Activated CD4-positive, alpha-beta T cell treated with anti-CD3 and anti-CD28 coated beads for 36 hours (primary cell): ENCODE results near the gene FBXW11. TPM values are rescaled to one million over a fixed set of nuclear protein-coding genes. Genes with fewer than 3 reads are reported as not detected.

Experiments
- total RNA-seq, 2 experiments: library from RNA; stranded (reverse); gene quantifications; one replicate each; pipeline ENCODE4 v1.2.3, GENCODE V29; 2021

The FBXW11 gene
- total RNA-seq, 2 experiments from 2014 or later, result 33.8 to 39.5 TPM

Other genes with a start within 250 kb of the FBXW11 start
- not detected for gene SMIM23, start 220.8 kb downstream of the FBXW11 start, total RNA-seq
- gene STK10, start 181.6 kb upstream of the FBXW11 start, total RNA-seq, result 100 to 1,000 TPM in 1 of 2 experiments, 10 to 100 TPM in 1; 83.1 to 144 TPM
- not detected for gene EFCAB9, start 187.5 kb upstream of the FBXW11 start, total RNA-seq